ENCODE data around the gene KLK7.

The KLK7 gene

GRCh38 chr19:50983625-50984292 is at the start of gene KLK7:
TSS of gene KLK7 (minus strand) at chr19:50983917. CDS start at chr19:50982399, 1,518 bp downstream.
- no peak for DNase-seq

- DNase-seq: no peak
These were observed 48.1 kb upstream of the KLK7 start for GRCh38 chr19:51031880-51032225.

GRCh38 chr19:51031220-51031879 is 47.6 kb upstream of the KLK7 start:
- no peak for DNase-seq

GRCh38 chr19:51030631-51031030 is 46.9 kb upstream of the KLK7 start:
- DNase-seq: no peak

GRCh38 chr19:51029718-51030117 is 46.0 kb upstream of the KLK7 start:
- DNase-seq: no peak

GRCh38 chr19:51027873-51028272 is 44.2 kb upstream of the KLK7 start:
- DNase-seq: no peak

GRCh38 chr19:51027126-51027806 is 43.5 kb upstream of the KLK7 start:
- no peak for DNase-seq

GRCh38 chr19:51026554-51026831 is 42.8 kb upstream of the KLK7 start, which contains the start of gene KLK11:
TSS of gene KLK11 (minus strand) at chr19:51026616. CDS start at chr19:51025631, 985 bp downstream.
- DNase-seq: no peak

- DNase-seq: no peak
These were observed 42.3 kb upstream of the KLK7 start for GRCh38 chr19:51025809-51026553.

- no peak for DNase-seq
These were observed 41.7 kb upstream of the KLK7 start for GRCh38 chr19:51025401-51025800.

GRCh38 chr19:51024924-51025323 is 41.2 kb upstream of the KLK7 start:
- no peak for DNase-seq

GRCh38 chr19:51023946-51024345 is 40.2 kb upstream of the KLK7 start:
- no peak for DNase-seq

- no peak for DNase-seq
These were observed 38.8 kb upstream of the KLK7 start for GRCh38 chr19:51022526-51022925.

- no peak for DNase-seq
These were observed 37.4 kb upstream of the KLK7 start for GRCh38 chr19:51020988-51021651.

- no peak for DNase-seq
These were observed 35.8 kb upstream of the KLK7 start, which contains the start of gene KLK10 for GRCh38 chr19:51019544-51019925. TSS of gene KLK10 (minus strand) at chr19:51019709. CDS start at chr19:51019130, 579 bp downstream.

GRCh38 chr19:51018745-51019543 is 35.2 kb upstream of the KLK7 start:
- DNase-seq: no peak

- DNase-seq: no peak
These were observed 33.3 kb upstream of the KLK7 start for GRCh38 chr19:51016798-51017683.

GRCh38 chr19:51015691-51016267 is 32.1 kb upstream of the KLK7 start:
- no peak for DNase-seq

- no peak for DNase-seq
These were observed 30.5 kb upstream of the KLK7 start for GRCh38 chr19:51014242-51014641.

GRCh38 chr19:51012661-51013190 is 29.0 kb upstream of the KLK7 start:
- no peak for DNase-seq

Measured in NK-92 treated with Interleukin-12 subunit alpha and Interleukin-12 subunit beta, amount 100 ng/mL, for 24 hours (cell line).